Measurements from ENCODE around the gene TMED1.

The TMED1 gene

GRCh38 chr19:10830931-10831779 is 4.9 kb downstream of the TMED1 start:
- DNase-seq = no peak

DNA sequence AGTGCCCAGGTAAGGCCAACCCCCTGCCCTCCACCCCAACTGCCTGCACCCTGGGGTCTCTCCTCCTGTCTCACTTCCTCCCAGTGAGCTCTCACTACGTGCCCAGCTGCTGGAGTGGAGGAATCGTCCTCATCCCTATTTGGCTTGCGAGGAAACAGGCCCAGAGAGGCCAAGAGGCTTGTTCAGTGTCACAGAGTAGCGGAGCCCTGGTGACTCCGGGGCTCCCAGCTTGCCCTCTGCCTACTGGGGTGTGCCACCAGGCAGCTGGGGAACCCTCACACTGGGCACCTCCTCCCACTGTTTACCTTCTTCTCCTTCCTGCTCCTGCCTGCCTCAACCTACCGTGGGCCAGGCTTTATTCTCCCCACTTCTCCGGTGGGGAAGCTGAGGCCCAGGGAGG is 5.6 kb downstream of the TMED1 start:
- no peak for DNase-seq

- DNase-seq = no peak
Measured at GRCh38 chr19:10829967-10830366, 6.0 kb downstream of the TMED1 start.

DNA sequence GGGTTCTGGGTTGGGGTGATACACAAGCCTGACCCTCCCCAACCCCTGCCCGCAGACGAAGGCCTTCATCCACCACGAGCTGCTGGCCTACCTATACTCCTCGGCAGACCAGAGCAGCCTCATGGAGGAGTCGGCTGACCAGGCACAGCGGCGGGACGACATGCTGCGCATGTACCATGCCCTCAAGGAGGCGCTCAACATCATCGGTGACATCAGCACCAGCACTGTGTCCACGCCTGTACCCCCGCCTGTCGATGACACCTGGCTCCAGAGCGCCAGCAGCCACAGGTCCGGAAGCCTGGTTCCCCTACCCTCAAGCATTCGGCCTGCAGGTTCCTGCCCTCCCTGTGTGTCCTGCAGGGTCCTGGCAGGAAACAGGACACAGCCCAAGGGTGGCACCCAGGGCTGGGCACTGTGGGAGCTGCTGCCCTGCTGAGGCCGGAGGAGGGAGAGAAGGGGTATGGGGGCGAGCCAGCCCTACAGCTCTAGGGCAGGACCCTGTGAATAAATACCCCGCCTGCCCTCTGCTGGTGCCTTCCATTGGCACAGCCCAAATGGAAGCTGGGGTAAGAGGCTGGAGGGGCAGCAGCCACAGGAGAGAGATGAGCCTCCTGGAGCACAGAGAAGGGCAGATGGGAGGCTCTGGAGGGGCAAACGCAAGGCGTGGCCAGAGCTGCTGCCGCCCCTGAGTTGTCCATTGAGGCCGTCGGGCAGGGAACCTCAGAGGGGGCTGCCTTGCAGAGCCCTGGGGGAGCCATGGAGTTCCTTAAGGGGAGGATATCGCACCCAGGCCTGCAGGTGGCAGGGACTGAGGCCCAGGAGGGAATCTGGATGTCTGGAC is 6.8 kb downstream of the TMED1 start:
- no peak for DNase-seq

DNA sequence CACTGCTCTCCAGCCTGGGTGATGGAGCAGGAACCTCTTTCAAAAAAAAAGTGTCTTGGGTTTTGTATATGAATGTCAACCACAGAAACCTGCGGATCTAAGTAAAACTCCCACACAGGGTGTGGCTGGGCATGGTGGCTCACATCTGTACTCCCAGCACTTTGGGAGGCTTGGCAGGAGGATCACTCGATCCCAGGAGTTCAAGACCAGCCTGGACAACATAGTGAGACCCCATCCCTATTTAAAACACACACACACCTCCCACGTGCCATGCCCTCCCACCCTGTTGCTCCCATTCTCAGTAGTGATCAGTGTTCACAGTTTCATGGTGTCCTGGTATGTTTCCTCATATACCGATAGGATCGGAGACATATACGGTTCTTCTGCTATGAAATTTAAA is 9.2 kb downstream of the TMED1 start:
- no peak for DNase-seq

DNA sequence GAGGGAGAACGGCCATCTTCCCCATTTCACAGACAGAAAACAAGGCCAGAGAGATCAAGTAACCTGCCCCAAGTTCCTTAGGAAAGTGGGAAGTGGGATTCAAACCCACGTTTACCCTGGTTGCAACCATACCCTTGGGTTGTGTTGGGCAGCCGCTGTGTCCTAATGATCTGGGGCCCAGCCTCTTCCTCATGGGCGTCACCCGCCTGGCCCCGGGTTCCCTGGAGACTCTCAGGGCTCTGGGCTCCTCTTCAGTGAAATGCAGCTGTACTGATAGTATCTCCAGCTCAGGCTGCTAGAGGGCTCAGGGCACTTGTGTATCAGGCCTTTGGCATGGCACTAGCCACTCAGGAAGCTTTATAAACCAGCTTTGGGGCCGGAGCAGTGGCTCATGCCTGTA is 9.8 kb downstream of the TMED1 start:
- DNase-seq = no peak

GRCh38 chr19:10823690-10824089 is 12.3 kb downstream of the TMED1 start:
- DNase-seq = no peak

DNA sequence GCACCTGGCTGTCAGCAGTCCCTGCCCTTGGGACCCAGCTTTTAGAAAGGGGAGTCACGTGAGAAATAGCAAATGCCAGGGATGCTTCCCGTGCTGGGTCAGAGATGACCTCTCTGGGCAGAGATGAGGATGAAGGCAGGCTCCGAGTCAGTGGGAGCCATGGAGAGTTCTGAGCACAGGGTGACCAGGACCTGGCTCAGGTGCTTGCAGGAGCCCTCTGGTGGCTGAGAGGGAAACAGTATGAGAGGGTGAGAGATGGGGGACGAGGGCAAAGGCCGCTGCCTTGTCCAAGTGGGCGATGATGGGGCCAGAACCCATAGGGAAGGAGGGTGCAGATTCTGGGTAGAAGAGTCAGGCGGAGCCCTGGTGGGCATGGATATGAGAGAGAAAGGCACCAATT is 15.8 kb downstream of the TMED1 start:
- DNase-seq = no peak

DNA sequence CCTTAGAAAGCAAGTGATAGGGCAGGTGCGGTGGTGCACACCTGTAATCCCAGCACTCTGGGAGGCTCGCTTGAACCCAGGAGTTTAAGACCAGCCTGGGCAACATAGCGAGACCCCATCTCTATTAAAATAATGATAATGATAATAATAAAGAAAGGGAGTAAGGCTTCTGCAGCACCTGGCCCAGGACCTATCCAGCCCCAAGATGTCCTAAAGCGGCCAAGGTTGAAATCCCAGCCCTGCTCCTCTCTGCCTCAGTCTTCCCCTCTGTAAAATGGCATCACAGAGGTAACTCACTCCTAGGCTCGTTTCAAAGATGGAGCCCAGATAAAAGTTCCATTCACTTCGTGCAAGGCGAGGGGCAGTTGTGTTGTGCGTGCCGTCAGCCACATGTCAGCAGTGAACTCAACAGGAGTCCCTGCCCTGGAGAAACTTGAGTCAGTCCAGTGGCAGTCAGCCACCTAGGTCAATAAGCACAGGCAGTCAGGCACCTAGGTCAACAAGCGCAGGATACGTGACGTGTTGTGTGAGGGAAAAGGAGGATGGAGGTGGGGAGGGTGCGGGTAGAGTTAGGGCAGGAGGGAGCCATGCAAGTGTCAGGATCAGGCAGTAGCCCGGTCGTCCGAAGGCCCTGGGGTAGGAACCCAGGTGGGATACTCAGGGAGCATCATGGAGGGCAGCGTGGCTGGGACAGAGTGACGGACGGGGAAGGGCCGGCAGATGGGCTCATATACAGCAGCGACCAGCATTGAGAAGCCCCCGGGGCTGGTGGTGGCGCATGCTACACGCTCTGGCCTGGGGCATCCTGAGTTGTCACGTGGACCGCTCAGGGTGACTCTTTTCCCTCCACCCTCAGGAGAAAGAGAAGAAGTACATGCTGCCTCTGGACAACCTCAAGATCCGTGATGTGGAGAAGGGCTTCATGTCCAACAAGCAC is 16.6 kb downstream of the TMED1 start:
- no peak for DNase-seq

DNA sequence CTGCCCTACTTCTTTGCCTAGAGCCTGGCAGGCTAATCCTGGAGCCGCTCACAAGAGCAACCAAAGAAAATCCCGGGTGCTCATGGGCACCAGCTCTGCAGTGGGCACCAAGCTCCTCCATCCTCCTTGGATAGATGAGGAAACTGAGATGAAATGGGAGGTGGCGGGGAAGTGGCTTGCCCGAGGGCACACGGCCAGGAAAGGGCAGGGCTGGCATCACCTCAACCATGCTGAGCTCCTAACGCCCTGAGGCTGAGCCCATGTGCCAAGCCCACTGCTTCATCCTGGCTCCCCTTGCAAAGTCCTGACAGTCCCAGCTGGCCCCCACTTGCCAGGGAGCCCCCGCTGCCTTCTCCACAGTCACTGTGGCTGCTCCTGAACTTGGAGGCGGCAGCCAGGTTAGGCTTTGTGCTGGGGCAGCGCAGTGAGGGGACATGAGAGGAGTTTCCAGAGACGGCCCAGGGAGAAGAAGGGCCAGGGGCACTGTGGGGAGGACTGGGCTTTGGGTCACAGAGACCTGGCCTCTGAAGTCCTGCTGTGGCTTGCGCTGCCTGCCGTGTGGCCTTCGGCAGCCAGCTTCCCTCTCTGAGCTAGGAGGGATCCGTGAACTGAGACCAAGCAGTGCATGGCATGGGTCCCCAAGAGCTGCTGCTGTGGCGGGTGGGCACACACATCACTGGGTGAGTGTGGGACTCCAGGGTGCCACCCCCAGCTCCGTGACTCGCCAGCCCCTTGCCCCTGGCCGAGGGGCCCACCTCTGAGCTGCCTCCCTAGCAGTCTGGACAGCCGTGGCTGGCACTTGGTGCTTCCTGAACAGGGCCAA is 17.5 kb downstream of the TMED1 start:
- DNase-seq = no peak

GRCh38 chr19:10817291-10818038 is 18.5 kb downstream of the TMED1 start:
- no peak for DNase-seq

DNA sequence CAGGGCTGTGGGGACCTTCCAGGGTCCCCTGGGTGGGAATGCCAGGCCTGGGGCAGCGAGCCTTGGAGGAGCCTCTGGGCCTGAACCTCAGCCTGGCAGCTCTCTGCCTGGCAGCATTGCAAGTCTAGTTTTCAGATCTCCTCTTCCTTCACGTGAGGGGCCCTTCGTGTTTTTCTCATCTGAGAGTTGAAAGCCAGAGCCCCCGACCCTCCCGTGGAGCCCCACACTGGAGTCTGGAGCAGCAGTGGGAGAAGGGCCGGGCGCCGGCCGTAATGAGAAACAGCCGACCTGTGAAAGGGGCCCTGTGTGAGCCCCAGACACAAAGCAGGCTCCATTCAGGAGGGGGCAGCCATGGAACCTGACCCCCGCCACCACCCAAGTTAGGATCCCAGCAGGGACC is 19.3 kb downstream of the TMED1 start:
- no peak for DNase-seq

DNA sequence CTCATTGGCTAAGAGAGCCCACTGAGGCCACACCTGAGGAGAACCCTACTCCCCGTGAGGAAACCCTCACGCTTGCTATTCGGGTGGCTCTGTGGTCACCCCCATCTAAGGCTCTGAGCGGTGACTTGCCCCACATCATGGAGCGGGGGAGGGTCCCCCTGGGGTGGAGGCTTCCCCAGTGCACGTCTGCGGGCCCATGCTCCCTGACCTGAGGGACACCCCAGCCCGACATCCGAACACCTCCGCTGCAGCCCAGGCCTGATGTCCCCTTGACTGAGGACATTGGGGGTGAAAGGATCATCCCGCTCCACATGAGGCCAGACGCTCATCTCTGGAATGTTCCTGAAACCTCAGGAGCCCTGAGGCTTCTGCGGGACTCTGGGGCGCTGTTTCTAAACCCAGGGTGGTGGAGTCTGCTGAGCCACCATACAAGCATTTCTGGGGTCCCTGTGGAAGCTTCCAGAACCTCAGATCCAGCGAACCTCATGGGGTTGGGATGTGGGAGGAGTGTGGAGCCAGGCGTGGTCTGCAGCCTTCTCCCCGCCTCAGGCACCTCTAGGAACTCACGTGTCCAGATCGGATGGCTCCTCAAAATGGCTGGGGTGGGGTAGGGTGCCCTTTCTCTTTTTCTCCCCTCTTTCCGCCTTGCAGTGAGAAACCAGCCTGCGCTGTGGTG is 19.9 kb downstream of the TMED1 start:
- no peak for DNase-seq

DNA sequence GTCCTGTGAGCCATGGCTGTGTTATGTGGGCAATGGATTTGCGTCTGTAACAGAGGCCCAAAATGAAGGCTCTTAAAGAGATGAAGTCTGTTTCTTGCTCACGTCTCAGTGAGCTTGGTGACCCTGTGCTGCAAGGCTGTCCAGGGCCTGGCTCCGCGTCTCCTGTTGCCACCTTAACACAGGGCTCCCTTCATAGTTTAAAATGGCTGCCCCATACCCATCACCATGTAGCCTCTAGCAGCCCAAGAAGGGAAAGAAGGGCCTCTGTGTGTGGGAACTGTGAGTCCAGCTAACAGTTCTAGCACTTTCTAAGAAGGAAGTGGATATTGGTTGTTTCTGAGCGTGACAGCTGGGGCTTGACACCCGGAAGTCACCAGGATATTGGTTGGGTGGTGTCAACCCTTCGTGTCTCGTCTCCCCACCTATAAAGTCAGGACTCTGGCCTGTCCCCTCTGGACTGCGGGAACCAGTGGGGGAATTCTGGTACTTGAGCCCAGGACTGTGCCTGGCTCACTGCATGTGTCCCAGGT is 20.9 kb downstream of the TMED1 start:
- no peak for DNase-seq

DNA sequence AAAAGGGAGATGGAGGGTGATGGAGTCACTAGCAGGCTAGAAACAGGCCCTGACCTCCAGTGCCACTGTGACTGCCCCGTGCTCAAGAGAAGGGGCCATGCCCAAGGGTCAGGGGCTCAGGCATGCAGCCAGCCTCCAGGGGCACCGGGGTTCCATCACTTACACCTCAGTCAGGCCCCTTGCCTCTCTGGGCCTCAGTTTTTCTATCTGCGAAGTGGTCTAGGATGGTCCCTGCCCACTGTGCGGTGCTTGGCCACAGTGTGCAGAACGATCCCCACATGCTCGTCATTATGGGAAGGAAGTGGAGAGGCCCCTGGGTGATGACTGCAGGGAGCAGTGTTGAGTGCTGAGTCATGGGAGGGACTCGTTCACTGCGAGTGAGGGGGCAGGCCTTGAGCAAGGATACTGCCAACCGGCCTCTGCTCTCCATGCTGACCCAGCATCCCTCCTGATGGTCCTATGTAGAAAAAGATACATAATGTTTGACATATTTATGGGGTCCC is 23.1 kb downstream of the TMED1 start:
- no peak for DNase-seq

DNA sequence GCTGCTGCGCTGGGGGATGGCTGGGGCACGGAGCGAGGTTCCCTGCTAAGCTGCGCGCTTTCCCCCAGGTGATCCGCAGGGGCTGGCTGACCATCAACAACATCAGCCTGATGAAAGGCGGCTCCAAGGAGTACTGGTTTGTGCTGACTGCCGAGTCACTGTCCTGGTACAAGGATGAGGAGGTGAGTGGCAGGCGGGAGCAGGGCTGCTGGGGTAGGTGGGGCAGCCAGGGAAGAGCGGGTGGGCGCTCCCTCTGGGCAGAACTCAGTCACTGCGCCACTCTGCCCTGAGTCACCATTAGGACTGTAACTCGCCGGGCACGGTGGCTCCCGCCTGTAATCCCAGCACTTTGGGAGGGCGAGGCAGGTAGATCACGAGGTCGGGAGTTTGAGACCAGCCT is 23.8 kb downstream of the TMED1 start:
- no peak for DNase-seq

DNA sequence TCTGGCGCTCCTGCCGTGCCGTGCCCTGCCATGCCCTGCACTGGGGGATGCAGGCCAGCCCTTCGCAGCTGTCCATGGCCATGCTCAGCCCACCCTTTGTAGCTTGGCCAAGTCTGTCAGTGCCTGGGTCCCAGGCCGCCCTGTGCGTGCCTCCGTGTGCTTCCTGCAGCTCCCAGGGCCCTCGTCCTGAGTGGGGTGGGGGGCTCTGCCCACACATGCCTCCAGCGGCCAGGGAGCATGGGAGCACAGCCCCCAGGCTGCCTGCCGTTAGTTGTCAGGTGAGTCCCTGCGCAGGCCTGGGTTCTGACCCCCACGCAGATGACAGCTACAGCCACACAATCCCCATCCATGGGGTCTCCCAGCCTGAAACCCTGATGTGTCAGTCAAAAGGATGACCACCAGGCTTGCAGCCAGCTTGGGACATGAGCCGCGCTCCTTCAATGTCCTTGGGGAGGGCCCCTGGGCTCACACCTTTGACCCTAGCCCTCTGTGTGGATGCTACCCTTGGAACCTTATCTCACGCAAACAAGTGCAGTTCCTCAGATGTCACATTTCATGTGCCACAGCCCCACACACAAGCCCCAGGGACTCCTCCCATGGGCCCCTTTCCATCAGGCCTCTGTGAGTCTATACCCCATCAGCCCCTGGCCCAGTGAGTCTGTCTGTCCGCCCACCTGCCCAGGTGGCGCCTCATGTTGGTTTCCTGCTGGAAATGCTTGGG is 24.5 kb downstream of the TMED1 start:
- no peak for DNase-seq

- no peak for DNase-seq
Measured at GRCh38 chr19:10809651-10810285, 26.2 kb downstream of the TMED1 start.

Measured in NCI-H2029 treated with DMSO at 0.1 percent for 48 hours (cell line).